ENCODE results near the gene LRIG3. TPM values are rescaled to one million over a fixed set of nuclear protein-coding genes. Genes with fewer than 3 reads are reported as not detected.
"Not testable (repeated sequence)": the region's sequence is repeated elsewhere in the genome, so short reads cannot be mapped to it uniquely, and the experiment has no call there.

The LRIG3 gene
- polyA plus RNA-seq, 1 experiment: 33.9 TPM

- H3K36me3 ChIP-seq (ENCODE audit: control insufficient read depth, insufficient read depth, low read length): peaks cover 19% of the 10 kb centered on the region
- no peaks in the 10 kb centered on the region for H3K27me3 ChIP-seq (ENCODE audit: control insufficient read depth, insufficient read depth, low read length)
- DNase-seq (ENCODE audit: low read depth): no peak
- POLR2A ChIA-PET: interaction anchor here (0.7 kb wide), 1 partner anchor 214 kb away, joined by 3 read pairs; no protein-coding TSS in a partner anchor
- CTCF ChIA-PET: interaction anchor here (0.6 to 0.9 kb wide), 2 partner anchors 198 to 293 kb away, joined by 3 to 5 read pairs; no protein-coding TSS in a partner anchor
- TF ChIP-seq CTCF (IDR thresholded peaks at IDR 0.05; ENCODE audit: insufficient read depth, low read depth, low read length): no peak
- H3K4me3 ChIP-seq (ENCODE audit: low read depth, low read length): no peak overlapping the region
Observed at GRCh38 chr12:58870595-58870994, 49.7 kb downstream of the LRIG3 start.

DNA sequence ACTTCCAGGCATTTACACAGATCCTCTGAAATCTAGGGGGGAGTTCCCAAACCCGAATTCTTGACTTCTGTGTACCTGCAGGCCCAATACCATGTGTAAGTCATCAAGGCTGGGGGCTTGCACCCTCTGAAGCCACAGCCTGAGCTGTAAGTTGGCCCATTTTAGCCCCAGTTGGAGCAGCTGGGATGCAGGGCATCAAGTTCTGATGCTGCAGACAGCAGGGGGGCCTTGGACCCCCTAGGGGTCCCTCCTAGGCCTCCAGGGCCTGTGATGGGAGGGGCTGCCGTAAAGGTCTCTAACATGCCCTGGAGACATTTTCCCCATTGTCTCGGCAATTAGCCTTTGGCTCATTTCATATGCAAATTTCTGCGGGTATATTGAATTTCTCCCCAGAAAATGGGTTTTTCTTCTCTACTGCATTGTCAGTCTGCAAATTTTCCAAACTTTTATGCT, 59.5 kb downstream of the LRIG3 start:
- CTCF ChIA-PET: interaction anchor here (0.8 to 1.3 kb wide), 2 partner anchors 11 to 15 kb away, joined by 3 to 4 read pairs; no protein-coding TSS in a partner anchor
- no peak for DNase-seq (ENCODE audit: low read depth)
- H3K27me3 ChIP-seq (ENCODE audit: control insufficient read depth, insufficient read depth, low read length): no peaks in the 10 kb centered on the region
- no peaks in the 10 kb centered on the region for H3K36me3 ChIP-seq (ENCODE audit: control insufficient read depth, insufficient read depth, low read length)
- no peak overlapping the region for H3K4me3 ChIP-seq (ENCODE audit: low read depth, low read length)
- POLR2A ChIA-PET: no interaction called here
- TF ChIP-seq CTCF (IDR thresholded peaks at IDR 0.05; ENCODE audit: insufficient read depth, low read depth, low read length): no peak

DNA sequence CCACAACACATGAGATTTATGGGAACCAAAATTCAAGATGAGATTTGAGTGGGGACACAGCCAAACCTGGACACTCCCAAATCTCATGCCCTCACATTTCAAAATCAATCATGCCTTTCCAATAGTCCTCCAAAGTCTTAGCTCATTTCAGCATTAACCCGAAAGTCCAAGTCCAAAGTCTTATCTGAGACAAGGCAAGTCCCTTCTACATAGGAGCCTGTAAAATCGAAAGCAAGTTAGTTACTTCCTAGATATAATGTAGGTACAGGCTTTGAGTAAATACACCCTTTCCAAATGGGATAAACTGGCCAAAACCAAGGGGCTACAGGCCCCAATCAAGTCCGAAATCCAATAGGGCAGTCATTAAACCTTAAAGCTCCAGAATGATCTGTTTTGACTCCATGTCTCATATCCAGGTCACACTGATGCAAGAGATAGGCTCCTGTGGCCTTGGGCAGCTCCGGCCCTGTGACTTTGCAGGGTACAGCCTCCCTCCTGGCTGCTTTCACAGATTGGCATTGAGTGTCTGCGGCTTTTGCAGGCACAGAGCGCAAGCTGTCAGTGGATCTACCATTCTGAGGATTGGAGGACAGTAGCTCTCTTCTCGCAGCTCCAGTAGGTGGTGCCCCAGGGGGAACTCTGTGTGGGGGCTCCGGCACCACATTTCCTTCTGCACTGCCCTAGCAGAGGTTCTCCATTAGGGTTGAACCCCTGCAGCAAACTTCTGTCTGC, 60.1 kb downstream of the LRIG3 start:
- H3K27me3 ChIP-seq (ENCODE audit: control insufficient read depth, insufficient read depth, low read length): no peaks in the 10 kb centered on the region
- CTCF ChIA-PET: interaction anchor here (0.8 to 1.3 kb wide), 2 partner anchors 10 to 14 kb away, joined by 3 to 4 read pairs; no protein-coding TSS in a partner anchor
- H3K4me3 ChIP-seq (ENCODE audit: low read depth, low read length): no peak overlapping the region
- H3K36me3 ChIP-seq (ENCODE audit: control insufficient read depth, insufficient read depth, low read length): no peaks in the 10 kb centered on the region
- no peak for TF ChIP-seq CTCF (IDR thresholded peaks at IDR 0.05; ENCODE audit: insufficient read depth, low read depth, low read length)
- POLR2A ChIA-PET: no interaction called here
- DNase-seq (ENCODE audit: low read depth): no peak

DNA sequence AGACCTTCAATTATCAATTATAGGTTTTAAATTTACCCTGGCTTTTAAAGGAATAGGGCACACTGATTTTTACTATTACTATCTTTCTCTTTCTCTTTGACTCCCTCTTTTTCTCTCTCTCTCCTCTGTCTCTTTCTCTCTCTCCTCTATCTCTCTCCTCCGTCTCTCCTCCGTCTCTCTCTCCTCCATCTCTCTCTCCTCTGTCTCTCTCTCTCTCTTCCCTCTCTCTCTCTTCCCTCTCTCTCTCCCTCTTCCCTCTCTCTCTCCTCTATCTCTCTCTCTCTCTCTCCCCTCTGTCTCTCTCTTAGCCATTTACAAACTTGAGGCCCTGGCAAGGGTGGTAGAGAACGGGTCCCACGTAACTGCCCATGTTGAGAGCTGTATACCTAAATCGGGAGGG, 62.3 kb downstream of the LRIG3 start:
- Histone ChIP-seq H3K4me3 (ENCODE audit: low read depth, low read length) (no peak overlapping the region), H3K27me3 (ENCODE audit: control insufficient read depth, insufficient read depth, low read length) (no peaks in the 10 kb centered on the region), H3K36me3 (ENCODE audit: control insufficient read depth, insufficient read depth, low read length) (no peaks in the 10 kb centered on the region)
- ChIA-PET CTCF (interaction anchor here (0.6 to 1.3 kb wide), 2 partner anchors 10 to 45 kb away, joined by 3 to 7 read pairs; no protein-coding TSS in a partner anchor), POLR2A (no interaction called here)
- DNase-seq (ENCODE audit: low read depth): no peak
- TF ChIP-seq CTCF (IDR thresholded peaks at IDR 0.05; ENCODE audit: insufficient read depth, low read depth, low read length): no peak

- DNase-seq (ENCODE audit: low read depth); H3K27me3 ChIP-seq (ENCODE audit: control insufficient read depth, insufficient read depth, low read length); POLR2A ChIA-PET; H3K36me3 ChIP-seq (ENCODE audit: control insufficient read depth, insufficient read depth, low read length); H3K4me3 ChIP-seq (ENCODE audit: low read depth, low read length): not testable (repeated sequence)
- CTCF ChIA-PET: interaction anchor here (1.1 kb wide), 1 partner anchor 433 kb away, joined by 3 read pairs; no protein-coding TSS in a partner anchor
Observed at GRCh38 chr12:58857206-58857605, 63.1 kb downstream of the LRIG3 start.

GRCh38 chr12:58855630-58856029, 64.7 kb downstream of the LRIG3 start:
- H3K4me3 ChIP-seq (ENCODE audit: low read depth, low read length); H3K27me3 ChIP-seq (ENCODE audit: control insufficient read depth, insufficient read depth, low read length); CTCF ChIA-PET; POLR2A ChIA-PET; DNase-seq (ENCODE audit: low read depth); H3K36me3 ChIP-seq (ENCODE audit: control insufficient read depth, insufficient read depth, low read length): not testable (repeated sequence)

All from BJ (cell line).